ENCODE data around the gene BRD3. TPM values are rescaled to one million over a fixed set of nuclear protein-coding genes. Genes with fewer than 3 reads are reported as not detected.
"Not testable (repeated sequence)": the region's sequence is repeated elsewhere in the genome, so short reads cannot be mapped to it uniquely, and the experiment has no call there.

Gene BRD3
- total RNA-seq, 1 experiment from 2014 or later, result 63.1 TPM

- Mint-ChIP-seq H3K9me3 (peaks cover 38 to 45% of the 10 kb centered on the region in 2 experiments), H3K36me3 (ENCODE audit: insufficient read depth in 1 of 3, low read depth in 3 of 3) (peaks cover 9 to 15% (median 10%) of the 10 kb centered on the region in 3 experiments), H3K4me3 (no peak overlapping the region), H3K4me1 (no peaks in the 10 kb centered on the region), H3K27ac (no peak overlapping the region), H3K27me3 (ENCODE audit: low read depth) (peaks cover 47% of the 10 kb centered on the region)
- peaks cover 9% of the 10 kb centered on the region for H3K9me3 ChIP-seq (ENCODE audit: control insufficient read depth, low read depth, low read length)
- no peak overlapping the region for H2BK5ac ChIP-seq (ENCODE audit: insufficient read length, low read length)
- H3K23me2 ChIP-seq (ENCODE audit: insufficient read length, low read depth, low read length, poor library complexity, severe bottlenecking), result no peaks in the 10 kb centered on the region
- H3K9ac ChIP-seq (ENCODE audit: extremely low read depth, insufficient read length, low read length), result no peak overlapping the region
- H3K23ac ChIP-seq (ENCODE audit: insufficient read length, low read depth, low read length), result no peak overlapping the region
- no peaks in the 10 kb centered on the region for H3K79me2 ChIP-seq (ENCODE audit: insufficient read depth, low read length)
- H3K4ac ChIP-seq (ENCODE audit: low read depth, low read length), result no peak overlapping the region
- H3K56ac ChIP-seq (ENCODE audit: insufficient read length, low read depth, low read length), result no peak overlapping the region
- no peaks in the 10 kb centered on the region for H4K20me1 ChIP-seq (ENCODE audit: control insufficient read depth, insufficient read depth, insufficient read length)
- no peaks in the 10 kb centered on the region for H3K27me3 ChIP-seq (ENCODE audit: insufficient read depth, low read length)
- H4K8ac ChIP-seq (replicated peaks; ENCODE audit: insufficient read length, low read depth, low read length), result no peak overlapping the region
- H4K5ac ChIP-seq (ENCODE audit: insufficient read length, low read depth, low read length), result no peak overlapping the region
- no peak overlapping the region for H2AK5ac ChIP-seq (ENCODE audit: insufficient read length, low read length)
- H2BK15ac ChIP-seq (ENCODE audit: low read depth, low read length), result no peak overlapping the region
- H3K27ac ChIP-seq (ENCODE audit: insufficient read length, low read depth, low read length), result no peak overlapping the region
- H3K14ac ChIP-seq (ENCODE audit: insufficient read depth, low read length), result no peak overlapping the region
- DNase-seq, result no peak
- TF ChIP-seq CTCF (conservative IDR thresholded peaks at IDR 0.05), result no peak
- no CpG with 5 or more reads among the region's 1 CpG for WGBS (ENCODE audit: extremely low coverage, insufficient read length, low lambda C conversion rate)
- no peaks in the 10 kb centered on the region for H3K79me1 ChIP-seq (ENCODE audit: insufficient read depth, low read depth, low read length, poor library complexity, severe bottlenecking)
- H2BK20ac ChIP-seq (ENCODE audit: low read depth, low read length, poor library complexity, severe bottlenecking), result no peak overlapping the region
- H3K4me2 ChIP-seq (ENCODE audit: insufficient read depth, insufficient read length, low read length), result no peak overlapping the region
- no peak overlapping the region for H4K91ac ChIP-seq (ENCODE audit: insufficient read length, low read depth, low read length)
- no peak overlapping the region for H2BK12ac ChIP-seq (ENCODE audit: insufficient read length, low read depth, low read length)
- no peak overlapping the region for H3T11ph ChIP-seq (ENCODE audit: low read length)
- H3K4me1 ChIP-seq (ENCODE audit: insufficient read depth, low read length), result no peaks in the 10 kb centered on the region
- H2BK120ac ChIP-seq (ENCODE audit: low read depth, low read length, poor library complexity, severe bottlenecking), result no peak overlapping the region
- H3K18ac ChIP-seq (ENCODE audit: insufficient read length, low read depth, low read length), result no peak overlapping the region
- no peak overlapping the region for H2AFZ ChIP-seq (ENCODE audit: low read length)
These were observed 8.8 kb upstream of the BRD3 start for GRCh38 chr9:134076644-134077043.

GRCh38 chr9:134075689-134076088 lies 7.9 kb upstream of the BRD3 start:
- H2BK20ac ChIP-seq (ENCODE audit: low read depth, low read length, poor library complexity, severe bottlenecking); H3K79me2 ChIP-seq (ENCODE audit: insufficient read depth, low read length); H3K27ac ChIP-seq (ENCODE audit: insufficient read length, low read depth, low read length); H3K4me1 ChIP-seq (ENCODE audit: insufficient read depth, low read length); H4K5ac ChIP-seq (ENCODE audit: insufficient read length, low read depth, low read length); H2AFZ ChIP-seq (ENCODE audit: low read length); H3K23me2 ChIP-seq (ENCODE audit: insufficient read length, low read depth, low read length, poor library complexity, severe bottlenecking); H3K23ac ChIP-seq (ENCODE audit: insufficient read length, low read depth, low read length); H3K79me1 ChIP-seq (ENCODE audit: insufficient read depth, low read depth, low read length, poor library complexity, severe bottlenecking); H3K4ac ChIP-seq (ENCODE audit: low read depth, low read length); H3K4me1 Mint-ChIP-seq; H3T11ph ChIP-seq (ENCODE audit: low read length); H3K9me3 ChIP-seq (ENCODE audit: control insufficient read depth, low read depth, low read length); H3K9ac ChIP-seq (ENCODE audit: extremely low read depth, insufficient read length, low read length); H3K18ac ChIP-seq (ENCODE audit: insufficient read length, low read depth, low read length); H3K27ac Mint-ChIP-seq; H2BK12ac ChIP-seq (ENCODE audit: insufficient read length, low read depth, low read length); H3K14ac ChIP-seq (ENCODE audit: insufficient read depth, low read length); H2BK5ac ChIP-seq (ENCODE audit: insufficient read length, low read length); H3K4me3 Mint-ChIP-seq; H4K20me1 ChIP-seq (ENCODE audit: control insufficient read depth, insufficient read depth, insufficient read length); H2AK5ac ChIP-seq (ENCODE audit: insufficient read length, low read length); H3K4me2 ChIP-seq (ENCODE audit: insufficient read depth, insufficient read length, low read length); H2BK120ac ChIP-seq (ENCODE audit: low read depth, low read length, poor library complexity, severe bottlenecking); H4K91ac ChIP-seq (ENCODE audit: insufficient read length, low read depth, low read length); H3K27me3 ChIP-seq (ENCODE audit: insufficient read depth, low read length); H2BK15ac ChIP-seq (ENCODE audit: low read depth, low read length); DNase-seq; H3K56ac ChIP-seq (ENCODE audit: insufficient read length, low read depth, low read length); H4K8ac ChIP-seq (replicated peaks; ENCODE audit: insufficient read length, low read depth, low read length): not testable (repeated sequence)
- H3K27me3 Mint-ChIP-seq (ENCODE audit: low read depth), result peaks cover 46% of the 10 kb centered on the region
- H3K9me3 Mint-ChIP-seq, result peaks cover 41 to 43% of the 10 kb centered on the region in 2 experiments
- peaks cover 9 to 15% (median 10%) of the 10 kb centered on the region in 3 experiments for H3K36me3 Mint-ChIP-seq (ENCODE audit: insufficient read depth in 1 of 3, low read depth in 3 of 3)
- no CpG with 5 or more reads among the region's 31 CpGs for whole genome bisulfite sequencing (ENCODE audit: extremely low coverage, insufficient read length, low lambda C conversion rate)

All from H9 (cell line).